GM10847 (cell line): ENCODE results near the gene SCYL1.

Source experiments
- POLR2A ChIP-seq: IDR thresholded peaks from 2 replicates; pipeline ENCODE4 v1.6.1; 2011; ENCODE audit not compliant: insufficient read length; ENCODE audit errors: extremely low read depth

SCYL1 gene

DNA sequence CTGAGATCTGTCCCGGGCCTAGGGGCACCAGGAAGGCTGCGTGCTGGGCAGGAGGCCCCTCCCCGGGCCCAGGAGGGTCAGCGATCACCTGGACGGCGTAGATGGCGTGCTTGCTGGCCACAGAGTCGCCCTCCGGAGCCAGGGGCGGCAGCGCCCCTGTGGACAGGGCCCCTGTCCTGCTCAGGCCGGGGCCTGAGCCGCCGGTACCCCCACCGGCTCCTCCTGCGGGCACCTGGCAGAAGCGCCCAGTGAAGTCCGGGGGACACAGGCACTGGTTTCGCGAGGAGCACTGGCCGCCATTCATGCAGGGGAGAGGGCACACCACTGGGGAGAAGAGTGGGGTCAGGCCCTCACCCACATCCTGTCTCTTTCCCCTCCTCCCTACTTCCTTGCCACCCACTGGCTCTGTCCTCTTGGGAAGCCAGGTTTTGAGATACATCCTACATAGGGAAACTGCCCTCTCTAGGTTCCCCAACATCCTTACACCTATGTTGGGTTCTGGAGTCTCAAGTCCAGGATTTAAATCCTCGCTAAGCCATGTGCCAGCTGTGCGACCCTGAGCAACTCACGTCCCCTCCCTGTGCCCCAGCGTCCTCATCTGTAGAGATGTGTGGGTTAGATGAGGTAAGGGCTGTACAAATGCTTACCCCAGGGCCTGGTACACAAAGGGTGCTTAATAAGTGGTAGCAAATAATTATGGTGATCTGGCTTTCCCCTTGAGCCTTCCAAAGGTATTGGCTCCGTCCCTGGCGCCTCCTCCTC is 29.4 kb downstream of the SCYL1 start:
- TF ChIP-seq POLR2A, result no peak

DNA sequence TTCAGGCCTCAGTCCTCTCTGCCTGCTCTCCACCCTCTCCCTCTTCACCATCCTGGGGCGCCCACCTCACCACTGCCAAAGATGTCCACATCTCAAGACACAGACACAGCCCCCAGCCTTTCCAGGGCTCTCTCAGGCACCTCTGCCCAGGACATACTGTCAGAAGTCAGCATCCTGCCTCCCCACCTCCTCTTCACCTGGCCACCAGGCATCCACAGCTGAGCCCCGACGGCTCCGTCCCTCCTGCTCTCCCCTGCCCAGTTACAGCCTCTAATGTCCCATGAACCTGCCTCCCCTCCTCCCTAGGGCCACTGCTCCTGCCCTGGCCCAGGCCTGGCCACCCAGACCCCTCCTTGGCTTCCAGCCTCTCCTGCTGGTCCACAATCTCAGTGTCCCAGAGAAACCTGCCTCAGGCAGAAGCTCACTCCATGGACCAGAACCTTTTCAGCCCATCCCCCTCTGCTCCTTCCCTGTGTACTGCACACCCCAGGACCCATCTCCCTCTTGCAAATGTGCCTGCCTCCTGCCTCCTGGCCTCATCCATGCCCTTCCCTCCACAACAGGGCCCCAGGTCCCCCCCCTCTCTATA is 30.1 kb downstream of the SCYL1 start:
- no peak for TF ChIP-seq POLR2A

DNA sequence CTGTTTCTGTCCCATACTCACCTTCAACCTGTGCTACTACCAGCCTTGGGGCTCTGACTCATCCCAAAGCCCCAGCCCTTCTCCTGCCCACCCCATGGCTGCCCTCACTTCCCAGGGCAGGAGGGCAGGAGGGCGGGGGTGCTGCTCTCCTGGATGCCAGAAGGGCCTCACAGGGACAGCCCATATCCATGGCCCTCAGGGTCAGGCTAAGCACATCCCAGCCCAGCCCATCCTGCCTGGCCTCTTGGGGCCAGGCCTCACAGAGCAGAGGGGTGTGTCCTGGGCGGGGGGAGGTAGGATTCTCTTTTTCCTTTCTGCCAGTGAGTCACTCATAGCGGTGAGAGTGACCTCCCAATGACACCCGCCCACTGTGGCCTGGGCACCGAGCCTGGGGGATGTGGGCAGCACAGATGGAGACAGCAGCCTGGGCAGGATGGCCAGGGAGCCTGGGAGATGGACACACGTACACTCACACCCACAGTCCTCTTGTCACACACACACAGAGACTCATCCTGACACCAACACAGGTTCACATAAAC is 30.9 kb downstream of the SCYL1 start:
- TF ChIP-seq POLR2A, result no peak

DNA sequence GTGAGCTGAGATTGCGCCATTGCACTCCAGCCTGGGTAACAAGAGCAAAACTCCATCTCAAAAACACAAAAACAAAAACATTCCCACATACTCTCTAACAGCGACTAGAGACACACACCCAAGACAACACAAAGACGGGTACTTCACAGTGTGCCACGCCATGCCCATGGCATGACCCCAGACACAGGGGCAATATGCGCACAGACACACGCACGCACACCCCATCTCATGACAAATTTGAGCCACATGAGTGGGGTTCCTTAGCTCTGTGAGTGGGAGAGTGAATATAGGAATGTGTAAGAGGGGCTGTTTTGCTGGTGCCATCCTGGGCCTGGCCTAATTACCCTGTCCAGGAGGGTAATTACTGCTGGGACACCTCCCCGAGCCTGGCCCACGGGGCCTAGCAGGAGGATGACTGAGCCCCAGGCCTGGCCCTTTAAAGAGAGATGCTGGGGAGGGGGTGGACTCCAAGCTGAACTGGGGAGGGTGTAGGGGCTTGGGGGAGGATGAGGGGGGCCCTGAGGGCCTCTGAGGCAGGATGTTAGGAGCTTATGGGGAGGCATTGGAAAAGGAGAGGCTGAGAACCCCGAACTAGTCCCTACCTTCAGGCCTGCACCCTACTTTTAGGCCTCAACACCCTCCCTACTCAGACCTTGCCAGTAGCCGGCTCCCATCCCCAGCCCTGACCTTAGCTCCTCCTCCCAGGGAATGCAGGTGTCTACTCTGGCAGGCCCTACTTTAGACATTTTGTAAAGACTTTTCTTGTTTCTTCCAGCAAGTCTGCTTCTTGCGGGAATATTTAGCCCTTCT is 31.8 kb downstream of the SCYL1 start:
- no peak for TF ChIP-seq POLR2A

DNA sequence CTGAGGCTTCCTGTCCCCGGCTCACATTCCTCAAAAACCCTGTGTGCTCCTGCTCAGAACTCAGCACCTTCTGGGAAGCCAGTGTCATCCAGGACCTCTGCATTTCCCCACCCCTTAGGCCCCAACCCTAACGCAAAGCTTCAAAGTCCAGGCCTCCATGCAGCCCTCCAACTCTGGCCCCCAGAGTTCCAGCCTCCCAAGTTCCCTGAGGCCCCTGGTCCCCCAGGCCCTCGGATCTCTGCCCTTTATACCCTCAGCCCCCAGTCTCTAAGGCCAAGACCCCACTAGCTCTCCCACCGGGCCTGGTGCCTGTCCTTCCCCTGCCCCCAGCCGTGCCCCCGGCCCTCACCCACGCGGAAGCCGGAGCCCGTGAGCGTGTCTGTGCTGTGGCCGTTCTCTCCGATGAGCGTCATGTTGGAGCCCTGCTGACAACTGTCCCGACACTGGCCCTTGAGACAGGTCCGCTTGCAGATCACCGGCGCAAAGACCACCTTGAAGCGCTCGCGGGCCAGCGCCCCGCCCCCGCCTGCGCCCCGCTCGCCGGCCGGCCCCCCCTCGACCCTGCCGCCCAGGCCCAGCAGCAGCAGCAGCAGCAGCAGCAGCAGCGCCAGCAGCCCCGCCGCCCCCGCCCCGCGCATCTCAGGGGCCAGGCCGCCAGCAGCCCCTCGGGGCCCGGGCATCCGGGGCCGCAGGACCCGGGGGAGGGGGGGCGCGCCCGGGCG is 32.6 kb downstream of the SCYL1 start:
- no peak for TF ChIP-seq POLR2A

DNA sequence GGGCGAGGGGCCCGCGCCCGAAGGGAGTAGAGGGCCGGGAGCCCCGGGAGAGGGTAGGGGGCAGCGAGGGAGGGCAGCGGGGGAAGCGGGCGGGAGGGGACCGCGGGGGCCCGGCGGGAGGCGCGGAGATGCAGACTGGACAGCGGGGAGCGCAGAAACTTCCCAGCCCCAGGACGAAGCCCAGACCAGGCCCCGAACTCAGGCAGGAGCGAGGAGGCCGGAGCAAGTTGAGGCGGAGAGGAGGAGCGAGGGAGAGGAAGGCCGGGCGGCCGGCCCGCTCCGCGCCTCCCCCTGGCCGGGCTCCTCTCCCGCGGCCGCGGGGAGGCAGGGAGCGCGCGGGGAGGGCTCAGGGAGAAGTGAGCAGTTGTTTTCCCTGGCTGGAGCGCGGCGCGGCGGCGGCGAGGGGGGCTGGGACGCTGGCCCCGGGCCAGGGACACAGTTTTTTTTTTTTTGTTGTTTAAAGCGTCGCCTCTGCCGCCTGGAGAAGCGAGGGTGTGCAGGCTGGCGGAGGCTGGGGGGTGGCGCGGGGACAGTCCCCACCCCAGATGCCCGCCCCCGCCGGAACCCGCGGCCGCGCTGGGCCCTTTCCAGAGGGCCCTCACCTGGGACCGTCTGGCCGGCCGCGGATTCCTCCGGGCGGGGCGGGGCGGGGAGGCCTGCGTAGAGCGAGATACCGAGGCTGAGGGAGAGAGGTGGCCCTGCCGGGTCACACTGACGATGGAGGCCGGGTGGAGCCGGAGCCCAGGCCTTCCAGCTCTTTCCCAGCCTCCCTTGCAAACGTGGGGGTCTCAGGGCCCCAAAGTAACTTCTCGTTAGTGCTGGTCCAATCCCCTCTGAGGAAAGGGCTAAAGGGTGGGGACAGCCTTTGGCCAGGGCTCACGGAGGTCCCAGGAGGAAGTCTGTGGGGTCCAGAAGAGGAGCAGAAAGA is 33.4 kb downstream of the SCYL1 start, which contains the start of gene LTBP3:
Gene LTBP3, minus strand, starts transcription at position 358 of the 928 bp plus-strand sequence. CDS start 400 bp downstream, outside the sequence.
- TF ChIP-seq POLR2A, result no peak

DNA sequence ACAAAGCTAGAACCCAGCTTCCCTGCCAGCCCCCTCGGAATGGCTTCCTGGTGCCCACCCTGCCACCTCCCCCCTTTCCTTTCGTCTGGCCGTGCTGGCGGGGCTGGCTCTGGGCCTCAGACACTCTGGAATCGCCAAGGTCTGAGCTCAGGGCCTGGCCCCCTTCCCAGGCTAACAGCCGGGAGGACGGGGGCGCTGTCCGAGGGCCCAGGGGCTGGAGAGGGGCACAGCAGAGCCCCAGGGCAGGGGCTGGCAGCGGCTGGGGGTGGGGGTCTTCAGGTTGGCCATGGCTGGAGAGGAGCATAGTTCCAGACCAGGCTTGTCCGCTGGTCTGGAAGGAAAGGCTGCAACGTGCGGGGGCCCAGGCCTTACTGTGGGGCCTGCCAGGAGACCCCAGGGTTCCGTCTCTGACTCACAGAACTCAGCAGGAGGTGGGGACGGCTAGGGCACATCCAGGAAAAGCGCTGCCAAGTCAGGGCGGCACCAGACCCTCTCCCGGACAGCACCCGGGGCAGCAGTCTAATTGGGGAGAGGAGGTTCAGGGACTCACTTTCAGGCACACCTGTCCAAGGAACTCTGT is 34.1 kb downstream of the SCYL1 start:
- TF ChIP-seq POLR2A, result no peak

DNA sequence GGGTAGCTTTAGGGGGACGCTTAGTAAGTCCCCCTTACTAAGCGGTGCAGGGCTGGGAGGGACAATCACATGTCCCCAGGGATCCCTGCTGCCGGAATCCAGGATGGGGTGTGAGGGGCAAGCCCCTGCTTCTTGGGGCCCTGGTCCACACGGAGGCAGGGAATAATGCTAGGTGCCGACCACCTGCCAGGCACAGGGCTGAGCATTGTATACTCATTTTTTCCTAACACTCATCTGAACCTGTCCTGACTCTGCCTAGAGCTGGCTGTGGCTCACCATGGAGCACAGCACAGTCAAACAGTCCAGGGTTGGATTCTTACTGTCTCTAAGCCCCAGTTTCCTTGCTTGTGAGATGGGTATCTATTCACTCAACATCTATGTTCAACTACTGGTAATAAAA is 34.7 kb downstream of the SCYL1 start:
- TF ChIP-seq POLR2A, result no peak

DNA sequence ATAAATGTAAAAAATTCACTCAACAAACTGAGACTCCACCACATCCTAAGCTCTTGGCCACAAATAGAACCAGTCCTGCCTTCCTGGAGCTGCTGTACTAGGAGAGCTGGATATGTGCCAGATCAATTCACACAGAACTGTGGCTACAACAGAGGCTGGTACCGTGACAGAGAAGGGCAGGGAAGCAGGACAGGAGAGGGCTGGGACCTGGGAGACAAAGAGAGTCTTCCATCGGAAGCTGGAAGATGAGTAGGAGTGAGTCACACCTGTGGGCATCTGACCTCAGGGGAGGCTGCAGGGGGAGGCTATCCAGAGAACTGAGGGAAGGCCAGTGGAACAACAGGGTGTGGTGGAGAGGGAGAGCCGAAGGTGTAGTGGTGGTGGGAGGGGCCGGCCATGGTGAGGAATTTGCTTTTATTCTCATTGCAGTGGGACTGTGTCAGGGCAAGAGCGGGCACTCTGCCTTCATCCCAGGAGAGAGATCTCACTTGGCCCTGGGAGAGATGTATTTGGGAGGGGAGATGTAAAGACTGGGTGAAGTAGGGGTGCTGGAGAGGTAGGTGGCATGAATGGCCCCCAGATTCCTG is 35.2 kb downstream of the SCYL1 start:
- no peak for TF ChIP-seq POLR2A

DNA sequence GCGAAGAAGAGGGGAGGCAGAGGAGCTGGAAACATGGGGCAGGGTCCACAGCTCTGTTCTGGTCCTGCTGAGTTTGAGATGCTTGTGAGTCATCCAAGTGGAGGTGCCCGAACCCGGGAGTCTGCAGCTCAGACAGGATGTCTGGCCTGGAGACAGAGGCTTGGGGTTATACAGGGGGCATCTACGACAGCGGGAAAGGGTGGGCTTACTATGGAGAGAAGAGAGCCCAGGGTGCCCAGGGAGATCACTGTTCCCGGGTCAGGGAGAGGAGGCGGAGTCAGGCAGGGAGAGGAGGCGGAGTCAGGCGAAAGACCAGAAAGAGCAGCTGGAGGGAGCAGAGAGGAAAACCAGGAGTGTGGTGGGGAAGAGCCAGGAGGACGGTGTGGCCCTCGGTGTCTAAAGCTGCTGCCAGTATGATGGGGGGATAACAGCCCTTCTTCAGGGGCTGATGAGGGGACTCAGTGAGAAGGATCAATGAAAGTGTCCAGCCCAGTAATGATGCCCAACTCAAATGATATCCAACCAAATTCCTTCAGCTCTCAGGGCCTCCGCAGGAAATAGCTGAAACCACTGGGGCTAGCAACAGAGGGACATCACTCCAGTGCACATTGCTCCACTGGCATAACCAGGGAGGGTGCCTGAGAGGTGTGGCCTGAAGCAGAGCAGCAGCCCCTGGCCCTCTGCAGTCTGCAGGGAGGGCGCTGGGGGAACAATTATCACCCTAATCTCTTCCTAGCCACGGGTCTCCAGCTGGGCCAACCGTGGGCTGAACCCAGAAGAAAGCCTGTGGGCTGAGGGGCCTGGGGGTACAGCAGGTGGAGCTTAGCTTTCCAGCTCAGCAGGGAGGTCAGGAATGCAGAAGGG is 35.9 kb downstream of the SCYL1 start:
- TF ChIP-seq POLR2A, result no peak

DNA sequence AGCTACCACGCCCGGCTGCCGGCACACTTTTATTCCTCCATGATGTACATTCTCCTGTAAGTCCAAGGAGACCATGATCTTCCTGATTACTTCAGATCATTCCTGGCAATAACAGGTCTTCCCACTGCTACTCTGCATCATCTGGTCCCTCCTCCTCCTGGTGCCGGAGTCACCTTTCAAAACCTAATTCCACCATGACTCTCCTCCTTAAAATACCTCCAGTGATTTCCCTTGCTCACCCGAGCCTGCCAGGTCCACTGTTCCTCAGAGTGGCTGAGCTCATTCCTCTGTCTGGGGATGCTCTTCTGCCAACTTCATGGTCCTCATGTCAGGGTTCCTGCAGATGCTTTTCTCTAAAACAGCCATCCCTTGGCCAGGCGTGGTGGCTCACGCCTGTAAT is 37.1 kb downstream of the SCYL1 start:
- TF ChIP-seq POLR2A, result no peak

DNA sequence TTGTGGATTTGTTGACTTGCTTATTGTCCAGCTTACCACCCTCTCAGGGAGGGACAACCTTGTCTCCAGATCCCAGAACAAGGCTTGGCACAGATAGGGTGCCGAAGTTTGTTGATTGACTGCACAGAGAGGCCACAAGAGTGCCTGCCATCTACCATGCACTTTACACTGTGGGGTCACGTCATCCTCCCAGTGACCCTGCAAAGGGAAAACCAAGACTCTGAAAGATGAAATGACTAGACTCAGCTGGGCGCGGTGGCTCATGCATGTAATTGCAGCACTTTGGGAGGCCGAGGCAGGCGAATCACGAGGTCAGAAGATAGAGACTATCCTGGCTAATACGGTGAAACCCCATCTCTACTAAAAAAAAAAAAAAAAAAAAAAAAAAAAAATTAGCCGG is 37.9 kb downstream of the SCYL1 start:
- TF ChIP-seq POLR2A, result no peak
